ENCODE measurements around the gene PNLIPRP3.

Gene PNLIPRP3

GRCh38 chr10:116461680-116462079, 34.0 kb downstream of the PNLIPRP3 start:
- TF ChIP-seq JUND (IDR thresholded peaks at IDR 0.05; ENCODE audit: low read depth): no peak
- DNase-seq (ENCODE audit: low read depth in 1 of 2, low spot score in 1 of 2): no peak
- in situ Hi-C loops (cut with HindIII; ENCODE audit: low pct_unique_long_range_greater_than_20kb, low sequenced_read_pairs): no loop called here

- TF ChIP-seq JUND (IDR thresholded peaks at IDR 0.05; ENCODE audit: low read depth): no peak
- no peak for DNase-seq (ENCODE audit: low read depth in 1 of 2, low spot score in 1 of 2)
- in situ Hi-C loops (cut with HindIII; ENCODE audit: low pct_unique_long_range_greater_than_20kb, low sequenced_read_pairs): no loop called here
Measured at GRCh38 chr10:116464257-116464656, 36.6 kb downstream of the PNLIPRP3 start.

GRCh38 chr10:116465546-116465945, 37.9 kb downstream of the PNLIPRP3 start:
- in situ Hi-C loops (cut with HindIII; ENCODE audit: low pct_unique_long_range_greater_than_20kb, low sequenced_read_pairs): no loop called here

GRCh38 chr10:116466715-116467422, 39.2 kb downstream of the PNLIPRP3 start:
- DNase-seq (ENCODE audit: low read depth in 1 of 2, low spot score in 1 of 2): no peak
- in situ Hi-C loops (cut with HindIII; ENCODE audit: low pct_unique_long_range_greater_than_20kb, low sequenced_read_pairs): no loop called here
- no peak for TF ChIP-seq JUND (IDR thresholded peaks at IDR 0.05; ENCODE audit: low read depth)

More at GRCh38 chr10:116465546-116465945, 37.9 kb downstream of the PNLIPRP3 start:
- no peak for TF ChIP-seq JUND (IDR thresholded peaks at IDR 0.05; ENCODE audit: low read depth)
- no peak for DNase-seq (ENCODE audit: low read depth in 1 of 2, low spot score in 1 of 2)

GRCh38 chr10:116469437-116469836, 41.8 kb downstream of the PNLIPRP3 start:
- no peak for DNase-seq (ENCODE audit: low read depth in 1 of 2, low spot score in 1 of 2)
- no peak for TF ChIP-seq JUND (IDR thresholded peaks at IDR 0.05; ENCODE audit: low read depth)
- in situ Hi-C loops (cut with HindIII; ENCODE audit: low pct_unique_long_range_greater_than_20kb, low sequenced_read_pairs): no loop called here

- in situ Hi-C loops (cut with HindIII; ENCODE audit: low pct_unique_long_range_greater_than_20kb, low sequenced_read_pairs): no loop called here
- TF ChIP-seq JUND (IDR thresholded peaks at IDR 0.05; ENCODE audit: low read depth): no peak
- no peak for DNase-seq (ENCODE audit: low read depth in 1 of 2, low spot score in 1 of 2)
Measured at GRCh38 chr10:116470071-116470470, 42.4 kb downstream of the PNLIPRP3 start.

GRCh38 chr10:116470768-116471415, 43.2 kb downstream of the PNLIPRP3 start:
- in situ Hi-C loops (cut with HindIII; ENCODE audit: low pct_unique_long_range_greater_than_20kb, low sequenced_read_pairs): no loop called here
- DNase-seq (ENCODE audit: low read depth in 1 of 2, low spot score in 1 of 2): peak; percentile 15 to 51
- TF ChIP-seq JUND (IDR thresholded peaks at IDR 0.05; ENCODE audit: low read depth): no peak

- no peak for DNase-seq (ENCODE audit: low read depth in 1 of 2, low spot score in 1 of 2)
- no peak for TF ChIP-seq JUND (IDR thresholded peaks at IDR 0.05; ENCODE audit: low read depth)
- in situ Hi-C loops (cut with HindIII; ENCODE audit: low pct_unique_long_range_greater_than_20kb, low sequenced_read_pairs): no loop called here
Measured at GRCh38 chr10:116472891-116473290, 45.2 kb downstream of the PNLIPRP3 start.

- no peak for DNase-seq (ENCODE audit: low read depth in 1 of 2, low spot score in 1 of 2)
- TF ChIP-seq JUND (IDR thresholded peaks at IDR 0.05; ENCODE audit: low read depth): no peak
- in situ Hi-C loops (cut with HindIII; ENCODE audit: low pct_unique_long_range_greater_than_20kb, low sequenced_read_pairs): no loop called here
Measured at GRCh38 chr10:116475866-116476265, 48.2 kb downstream of the PNLIPRP3 start.

- in situ Hi-C loops (cut with HindIII; ENCODE audit: low pct_unique_long_range_greater_than_20kb, low sequenced_read_pairs): no loop called here
- TF ChIP-seq JUND (IDR thresholded peaks at IDR 0.05; ENCODE audit: low read depth): no peak
- no peak for DNase-seq (ENCODE audit: low read depth in 1 of 2, low spot score in 1 of 2)
Measured at GRCh38 chr10:116476461-116476860, 48.8 kb downstream of the PNLIPRP3 start.

- in situ Hi-C loops (cut with HindIII; ENCODE audit: low pct_unique_long_range_greater_than_20kb, low sequenced_read_pairs): no loop called here
- DNase-seq (ENCODE audit: low read depth in 1 of 2, low spot score in 1 of 2): no peak
- no peak for TF ChIP-seq JUND (IDR thresholded peaks at IDR 0.05; ENCODE audit: low read depth)
Measured at GRCh38 chr10:116477986-116478664, 50.5 kb downstream of the PNLIPRP3 start.

- in situ Hi-C loops (cut with HindIII; ENCODE audit: low pct_unique_long_range_greater_than_20kb, low sequenced_read_pairs): no loop called here
- TF ChIP-seq JUND (IDR thresholded peaks at IDR 0.05; ENCODE audit: low read depth): no peak
- peak in 1 of 2 experiments; percentile 35 for DNase-seq (ENCODE audit: low read depth in 1 of 2, low spot score in 1 of 2)
Measured at GRCh38 chr10:116486770-116487448, 59.3 kb downstream of the PNLIPRP3 start.

Measured in T47D (cell line).